Amniotic stem cell (primary cell): ENCODE results near the gene MTMR11.

Experiments used
- DNase-seq: peaks from one replicate; lab custom pipeline; 2025; lab: John Stamatoyannopoulos, UW

Gene MTMR11

DNA sequence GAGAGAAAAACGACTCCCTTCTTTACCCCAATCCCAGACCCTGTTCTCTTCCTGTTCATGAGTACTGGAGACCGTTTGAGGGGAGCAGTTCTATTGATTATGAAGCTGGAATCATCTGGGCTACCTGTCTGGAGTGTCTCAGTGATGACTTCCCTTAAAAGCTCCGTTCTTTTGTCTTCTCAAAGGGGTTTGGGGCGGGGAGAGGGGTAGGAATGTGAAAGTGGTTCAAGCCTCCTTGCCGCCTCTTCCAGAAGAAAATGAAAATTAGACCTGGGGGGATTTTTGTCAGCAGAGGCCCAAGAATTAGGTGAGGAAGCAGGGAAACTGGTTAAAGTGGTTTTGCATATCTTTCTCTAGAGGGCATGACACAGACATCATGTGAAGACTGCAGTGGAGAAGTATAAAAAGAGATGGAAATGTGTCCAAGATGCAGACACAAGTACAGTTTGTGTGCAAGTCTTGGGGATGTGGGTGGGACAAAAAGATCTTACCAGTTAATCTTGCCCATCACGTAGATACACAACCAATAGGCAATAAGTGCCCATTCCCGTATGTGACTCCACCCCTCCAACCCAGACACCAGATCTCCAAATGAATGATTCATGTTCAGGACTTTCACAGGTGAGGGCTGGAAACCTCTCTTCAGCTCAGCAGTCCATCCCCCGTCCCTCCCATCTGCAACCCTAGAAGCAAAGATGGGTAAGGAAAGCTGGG lies 470 bp upstream of the MTMR11 start:
- no peak for DNase-seq

DNA sequence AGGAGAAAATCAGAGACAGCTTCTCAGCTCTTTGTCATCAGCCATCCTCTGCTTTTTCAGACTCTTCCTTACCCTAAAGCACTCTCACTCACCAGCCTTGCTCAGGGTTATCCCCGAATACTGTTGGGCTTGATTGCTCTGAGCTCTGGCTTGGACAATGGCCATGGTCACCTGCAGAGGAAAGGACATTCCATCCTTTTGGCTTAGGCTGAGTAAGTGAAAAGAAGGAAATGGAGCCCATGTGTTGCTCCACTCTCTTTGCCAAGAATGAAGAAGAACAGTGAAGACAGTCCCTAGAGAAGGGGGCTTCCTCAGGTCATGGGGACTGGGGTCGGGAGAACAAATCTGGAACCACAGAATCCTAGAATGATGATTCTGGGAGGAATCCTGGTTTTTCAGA lies 2.3 kb downstream of the MTMR11 start:
- no peak for DNase-seq

DNA sequence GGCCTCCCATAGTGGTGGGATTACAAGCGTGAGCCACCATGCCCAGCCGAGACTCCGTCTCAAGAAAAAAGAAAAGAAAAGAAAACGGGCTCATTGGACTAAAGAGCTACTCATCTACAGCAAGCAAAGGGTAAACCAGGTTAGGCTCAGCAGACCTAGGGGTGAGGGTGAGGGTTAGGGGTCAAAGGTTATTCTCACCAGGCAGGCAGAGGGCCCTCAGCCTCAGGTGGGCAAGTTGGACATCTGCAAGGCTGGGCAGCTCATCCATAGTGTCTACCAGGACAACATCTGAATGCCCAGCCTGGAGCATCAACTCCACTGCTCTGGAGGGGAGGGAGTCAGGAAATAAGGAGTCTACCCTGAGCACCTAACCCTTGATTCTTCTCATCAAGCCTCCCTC lies 3.5 kb downstream of the MTMR11 start:
- no peak for DNase-seq

DNA sequence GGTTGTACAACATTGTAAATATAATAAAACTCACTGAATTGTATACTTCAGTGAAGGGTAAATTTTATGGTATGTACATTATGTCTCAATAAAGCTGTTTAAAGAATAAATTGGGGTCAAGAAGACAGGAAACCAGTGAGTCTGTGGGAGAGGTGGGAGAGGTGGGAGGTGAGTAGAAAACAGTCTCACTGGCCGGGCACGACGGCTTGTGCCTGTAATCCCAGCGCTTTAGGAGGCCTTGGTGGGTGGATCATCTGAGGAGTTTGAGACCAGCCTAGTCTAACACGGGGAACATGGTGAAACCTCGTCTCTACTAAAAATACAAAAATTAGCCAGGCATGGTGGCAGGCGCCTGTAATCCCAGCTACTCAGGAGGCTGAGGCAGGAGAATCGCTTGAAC lies 4.2 kb downstream of the MTMR11 start:
- DNase-seq = no peak

DNA sequence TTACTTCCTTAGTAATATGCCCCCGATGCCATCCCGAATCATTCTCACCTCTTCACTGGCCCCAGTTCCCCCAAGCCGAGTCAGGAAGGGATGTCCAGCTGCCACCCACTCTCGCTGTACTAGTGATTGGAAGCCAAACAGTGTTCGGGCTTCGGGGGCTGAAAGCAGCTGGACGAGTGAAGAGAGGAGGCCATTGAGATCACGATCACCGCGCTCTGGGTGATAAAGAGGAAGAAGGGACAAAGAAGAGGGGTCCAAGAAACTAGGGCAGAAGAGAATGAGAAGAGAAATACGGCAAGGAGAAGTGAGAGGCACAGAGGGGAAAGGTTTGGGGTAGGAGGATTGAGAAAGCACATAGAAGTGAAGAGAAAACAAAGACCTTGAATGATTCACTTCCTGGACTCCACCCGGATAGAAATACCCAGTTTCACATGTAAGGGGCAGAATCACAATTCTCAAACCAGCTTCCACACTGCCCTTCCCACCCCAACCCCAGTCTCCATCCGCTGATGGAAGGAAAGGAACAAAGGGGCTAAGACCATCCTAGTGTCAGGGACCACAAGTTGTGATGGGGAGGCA lies 5.4 kb downstream of the MTMR11 start:
- no peak for DNase-seq

DNA sequence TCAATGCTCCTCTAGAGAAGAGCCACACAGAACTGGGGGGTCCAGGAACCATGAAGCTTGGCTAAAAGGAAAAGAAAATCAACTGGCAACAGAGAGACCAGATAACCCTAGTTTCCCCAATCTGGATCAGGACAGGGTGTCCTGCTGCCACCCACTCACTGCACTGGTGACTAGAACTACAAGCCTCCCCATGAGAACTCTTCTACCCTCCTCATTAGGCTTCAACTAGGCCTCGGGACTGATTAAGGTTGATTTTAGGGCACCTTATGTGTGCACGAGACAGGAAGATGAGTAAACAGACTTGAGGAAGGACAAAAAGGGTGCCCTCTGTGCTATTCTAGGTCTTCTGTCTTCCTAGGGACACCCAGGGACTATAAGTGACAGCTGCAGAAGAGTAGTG lies 6.8 kb downstream of the MTMR11 start:
- no peak for DNase-seq

DNA sequence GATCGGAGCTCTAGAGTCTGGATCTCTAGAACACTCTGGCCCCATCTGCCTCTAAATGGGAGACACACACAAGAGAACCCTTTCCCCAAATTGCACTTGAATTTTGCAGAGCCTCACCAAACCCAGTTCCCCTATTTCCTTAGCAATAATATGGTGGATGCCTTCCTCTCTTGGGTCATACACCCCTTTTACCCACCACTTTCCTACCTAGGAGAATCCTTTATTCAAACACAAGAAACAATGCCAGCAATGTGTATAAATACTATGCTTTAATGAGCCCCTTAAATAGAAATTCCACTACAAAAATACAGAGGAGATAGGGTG lies 8.3 kb downstream of the MTMR11 start:
- no peak for DNase-seq

DNA sequence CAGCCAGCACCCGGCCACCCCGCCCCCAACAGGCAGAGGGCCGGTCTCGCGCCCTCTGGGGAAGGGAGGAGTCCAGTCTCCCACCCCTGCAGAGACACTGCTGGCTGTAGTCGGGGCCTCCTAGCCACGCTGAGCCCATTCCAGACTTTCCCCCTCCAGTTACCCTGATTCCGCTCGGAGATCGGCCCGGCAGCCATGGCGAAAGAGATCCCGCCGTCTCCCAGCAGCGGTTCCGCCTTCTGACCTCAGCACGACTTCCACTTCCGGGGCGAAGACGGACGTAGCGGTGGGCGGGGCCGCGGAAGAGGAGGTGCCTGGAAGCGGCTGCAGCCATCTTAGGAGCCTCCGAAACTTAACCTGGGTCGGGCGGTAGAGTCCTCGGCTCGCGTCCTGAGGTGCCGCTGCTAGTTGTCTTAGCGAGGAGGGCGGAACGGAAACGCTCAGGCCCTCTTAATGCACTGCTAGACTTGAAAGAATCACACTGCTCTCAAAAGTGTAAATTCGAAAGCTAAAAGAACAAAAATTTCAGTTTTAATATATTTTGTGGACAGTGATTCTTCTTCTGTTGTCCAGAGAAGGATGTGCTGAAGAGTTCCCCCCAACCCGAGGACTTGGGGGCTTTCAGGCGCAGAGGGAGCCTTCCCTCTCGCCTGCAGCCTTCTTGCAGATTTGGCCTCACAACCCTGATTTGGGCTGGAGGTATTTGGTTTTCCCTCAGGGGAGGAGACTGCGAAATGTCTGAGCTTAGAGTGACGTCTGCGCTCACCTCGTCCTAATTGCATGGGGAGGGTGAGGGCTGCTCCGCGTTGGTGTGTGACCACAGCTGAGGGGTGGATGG lies 8.9 kb downstream of the MTMR11 start, which contains the start of gene SF3B4:
Gene SF3B4 (minus strand): TSS at position 241 of the 838 bp plus-strand sequence. CDS start 44 bp downstream, at position 197.
- peak; percentile 91 for DNase-seq

DNA sequence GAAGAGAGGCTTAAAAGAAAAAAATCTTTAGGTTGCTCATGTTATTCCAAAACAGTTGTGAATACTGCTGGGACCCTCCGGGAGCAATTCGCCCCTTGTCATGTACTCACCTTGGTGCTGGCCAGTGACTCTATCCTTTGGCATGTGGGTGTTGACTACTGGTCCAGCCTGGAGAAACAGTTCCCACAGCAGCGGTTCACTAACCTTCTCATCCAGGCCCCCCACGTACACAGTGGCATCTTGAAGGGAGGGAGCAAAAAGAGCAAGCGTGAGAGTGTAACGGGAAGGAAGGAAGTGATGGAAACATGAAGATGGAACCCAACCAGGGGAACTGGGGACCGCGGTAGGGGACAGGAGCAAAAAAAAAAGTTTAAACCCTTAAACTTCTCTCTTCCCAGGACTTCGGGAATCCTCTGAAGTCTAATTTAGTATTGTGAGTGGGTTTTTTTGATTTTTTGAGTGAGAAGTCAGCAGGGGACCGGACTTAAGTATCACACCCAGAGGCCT lies 9.6 kb downstream of the MTMR11 start:
- no peak for DNase-seq

DNA sequence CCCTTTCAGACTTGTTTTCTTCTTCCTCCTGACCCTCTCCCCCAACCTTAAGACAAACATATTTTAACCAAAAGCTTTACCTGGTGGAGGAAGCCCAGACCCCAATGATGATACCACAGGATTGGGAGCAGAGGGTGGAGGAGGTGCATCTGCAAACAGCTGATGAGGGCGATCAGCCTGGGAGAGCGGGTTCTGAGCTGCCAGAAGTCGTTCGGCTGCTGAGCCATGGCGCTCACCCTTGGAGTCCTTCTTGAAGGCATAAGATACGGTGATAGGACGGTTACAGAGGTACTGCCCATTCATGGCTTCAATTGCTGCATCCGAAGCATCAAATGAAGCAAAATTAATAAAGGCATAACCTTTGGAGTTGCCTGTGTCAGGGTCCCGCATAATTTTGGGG lies 10.4 kb downstream of the MTMR11 start:
- DNase-seq = no peak

DNA sequence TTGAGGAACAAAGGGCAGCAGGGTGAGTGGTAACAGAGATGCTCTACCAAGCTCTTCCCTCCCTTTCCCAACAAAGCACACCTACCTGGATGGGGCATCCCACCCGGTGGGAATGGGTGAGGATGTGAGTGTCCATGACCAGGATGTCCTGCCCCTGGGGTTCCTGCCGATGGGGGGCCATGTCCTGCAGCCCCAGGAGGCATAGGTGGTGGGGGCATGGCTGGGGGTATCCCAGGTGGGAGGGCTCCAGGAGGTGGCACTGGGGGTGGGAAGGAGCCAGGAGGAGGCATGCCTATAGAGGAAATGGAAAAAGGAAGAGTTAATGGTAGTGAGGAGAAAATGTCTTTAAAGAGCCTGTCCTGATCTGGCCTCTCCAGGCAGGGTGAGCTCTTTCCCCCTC lies 10.9 kb downstream of the MTMR11 start:
- no peak for DNase-seq

DNA sequence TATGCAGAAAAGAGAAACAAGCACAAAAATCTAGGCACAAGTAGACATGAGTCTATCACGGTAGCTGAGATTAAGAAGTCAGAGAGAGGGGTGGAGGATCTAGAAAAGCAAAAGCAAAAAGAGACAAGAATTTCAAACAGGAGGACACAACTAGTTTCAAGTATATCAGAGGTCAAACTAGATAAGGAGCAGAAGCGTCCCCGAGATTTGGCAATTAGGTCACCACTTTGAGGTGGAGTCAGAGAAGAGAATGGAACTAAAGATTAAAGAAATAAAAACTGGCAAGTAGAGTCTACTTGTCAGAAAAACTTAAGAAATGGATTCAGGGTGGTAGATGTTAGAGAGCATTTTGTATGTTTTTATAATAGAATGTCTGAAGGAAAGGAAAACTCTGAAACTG lies 11.3 kb downstream of the MTMR11 start:
- DNase-seq = no peak

DNA sequence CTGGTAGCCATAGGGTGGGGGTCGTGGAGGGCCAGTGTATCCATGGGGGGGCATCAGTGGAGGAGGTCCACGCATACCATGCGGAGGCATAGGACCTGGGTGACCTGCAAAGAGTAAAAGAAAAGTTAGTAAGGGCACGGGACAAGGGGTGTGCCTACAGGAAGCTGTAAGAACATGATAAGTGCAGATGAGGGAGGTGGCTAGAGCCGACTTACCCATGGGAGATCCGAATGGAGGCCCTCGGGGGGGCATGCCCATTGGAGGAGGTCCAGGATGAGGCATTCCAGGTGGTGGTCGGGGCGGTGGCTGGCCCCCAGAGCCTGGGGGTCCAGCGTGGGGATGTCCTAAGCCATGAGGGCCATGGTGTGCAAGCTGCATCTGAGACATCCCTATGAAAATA lies 13.1 kb downstream of the MTMR11 start:
- no peak for DNase-seq

DNA sequence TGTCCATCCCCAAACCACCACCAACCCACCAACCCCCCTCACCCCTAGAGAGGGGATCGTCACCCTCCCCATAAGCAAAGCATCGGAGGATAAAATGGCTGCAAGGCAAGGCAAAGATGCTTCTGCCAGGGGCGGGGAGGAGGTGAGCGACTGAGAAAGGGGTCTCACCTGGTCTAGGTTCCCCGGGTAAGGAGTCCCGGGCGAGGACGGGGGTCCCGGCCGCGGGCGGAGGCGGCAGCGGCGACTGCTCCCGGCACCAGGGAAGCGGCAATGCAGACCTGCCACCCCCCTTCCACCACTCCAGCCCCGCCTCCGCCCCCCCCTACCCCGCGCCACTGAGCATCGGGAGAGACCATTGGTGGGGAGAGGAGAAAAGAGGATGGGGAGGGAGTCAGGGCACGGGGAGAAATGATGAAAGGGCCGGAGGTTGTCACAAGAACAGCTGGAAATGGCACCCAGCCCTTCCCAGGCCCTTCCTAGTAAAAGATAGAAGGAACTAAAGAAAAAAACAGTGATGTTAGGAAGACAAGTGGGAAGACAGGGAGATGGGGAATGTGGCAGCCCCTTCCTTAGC lies 19.0 kb downstream of the MTMR11 start, which contains the start of gene SV2A:
Gene SV2A (minus strand): TSS at position 274 of the 574 bp plus-strand sequence. CDS start 4,004 bp downstream, outside the sequence.
- no peak for DNase-seq

DNA sequence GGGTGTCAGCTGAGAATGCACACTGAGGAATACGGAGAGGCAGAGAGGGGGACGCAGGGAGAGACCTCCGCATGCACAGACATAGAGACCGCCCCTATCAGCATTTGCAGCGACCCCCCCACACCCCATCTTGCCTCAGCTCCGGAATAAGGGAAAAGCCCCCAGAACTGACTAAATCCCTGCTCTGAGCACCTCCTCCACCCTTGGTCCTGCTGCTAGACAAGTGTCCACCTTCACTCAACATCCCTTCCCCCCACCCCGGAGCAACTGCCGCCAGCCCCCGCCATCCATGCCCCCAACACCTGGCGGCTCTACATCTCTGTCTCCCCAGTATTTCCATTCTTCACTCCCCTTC lies 19.8 kb downstream of the MTMR11 start:
- DNase-seq = no peak

DNA sequence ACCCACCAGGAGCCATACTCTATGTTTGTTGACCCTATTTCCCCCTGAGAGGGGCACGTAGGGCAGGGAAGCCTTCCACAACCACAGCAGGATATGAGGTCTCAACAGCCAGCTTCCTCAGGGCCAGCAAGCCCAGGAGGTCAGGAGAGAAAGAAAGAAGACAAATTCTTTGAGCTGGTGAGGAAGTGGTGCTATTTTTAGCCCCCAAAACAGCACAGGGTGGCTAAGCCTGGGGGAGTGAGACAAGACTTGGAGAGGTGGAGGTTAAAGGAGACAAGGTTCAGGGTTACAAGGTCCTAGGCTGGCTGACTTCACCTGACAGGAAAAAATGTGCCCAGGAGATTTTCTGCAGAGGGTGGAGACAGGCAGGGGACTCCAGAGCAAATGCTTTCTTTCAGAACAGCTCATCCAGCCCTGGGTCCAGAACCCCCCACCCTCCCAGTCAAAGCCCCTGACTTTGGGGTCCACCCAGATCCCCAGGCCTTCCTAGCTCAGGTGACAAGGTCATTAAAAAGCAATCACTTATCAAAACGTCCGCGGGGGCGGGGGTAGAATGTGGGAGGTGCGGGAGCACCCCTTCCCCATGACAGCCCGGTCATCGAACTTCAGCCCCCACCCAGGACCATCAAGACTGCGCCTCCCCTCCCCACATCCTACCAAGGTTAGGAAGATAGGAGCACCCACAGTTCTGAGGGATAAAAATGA lies 20.3 kb downstream of the MTMR11 start:
- no peak for DNase-seq

DNA sequence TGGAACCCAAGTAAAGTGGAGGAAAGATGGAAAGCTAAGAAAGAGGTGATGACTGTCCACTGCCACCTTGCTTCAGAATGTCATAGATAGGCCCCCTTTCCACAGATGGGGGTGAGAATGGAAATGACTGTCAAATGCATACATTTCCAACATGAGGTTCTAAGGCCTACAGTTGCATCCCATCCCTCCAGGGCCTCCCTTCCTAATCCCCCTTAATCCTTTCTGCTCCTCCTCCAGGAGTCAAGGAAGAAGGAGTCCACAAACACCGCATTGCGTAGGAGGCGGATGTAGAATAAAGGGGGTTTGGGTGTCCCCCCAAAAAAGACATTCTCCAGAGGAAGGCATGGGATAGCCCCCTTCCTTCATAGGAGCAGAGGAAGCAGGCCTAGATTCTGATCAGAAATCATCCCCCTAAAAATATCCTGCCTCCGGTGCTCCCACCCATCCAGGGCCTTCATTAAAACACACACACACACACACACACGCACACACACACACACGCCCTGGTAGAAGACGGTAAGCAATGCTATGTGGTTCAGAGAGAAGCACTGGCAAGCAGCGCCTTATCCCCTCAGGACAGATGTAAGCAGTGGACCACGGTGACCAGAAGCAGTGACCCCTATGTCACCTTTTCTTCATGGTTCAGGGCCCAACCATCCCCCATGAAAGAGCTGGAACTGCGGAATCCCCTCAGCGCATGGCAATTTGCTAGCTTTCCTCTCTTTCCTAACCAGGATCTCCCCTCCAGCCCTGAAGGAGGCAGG lies 21.1 kb downstream of the MTMR11 start:
- DNase-seq = no peak

DNA sequence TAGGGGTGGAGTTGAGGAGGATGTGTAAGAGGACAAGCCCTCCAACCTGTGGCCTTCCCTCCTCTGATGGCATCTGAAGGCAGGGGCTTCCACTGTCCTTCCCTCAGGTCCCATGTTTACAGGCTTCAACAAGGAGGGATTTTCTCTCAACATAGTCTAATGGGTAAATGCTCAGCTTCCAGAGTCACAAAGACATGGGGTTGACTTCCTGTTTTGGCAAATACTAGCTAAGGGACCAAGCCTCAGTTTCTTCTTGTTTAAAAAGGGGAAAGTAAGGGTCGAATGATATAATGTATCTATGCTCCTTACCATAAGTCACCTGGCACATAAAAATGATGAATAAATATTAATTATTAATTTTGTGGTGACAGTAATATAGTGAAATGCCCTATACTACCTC lies 22.1 kb downstream of the MTMR11 start:
- no peak for DNase-seq

DNA sequence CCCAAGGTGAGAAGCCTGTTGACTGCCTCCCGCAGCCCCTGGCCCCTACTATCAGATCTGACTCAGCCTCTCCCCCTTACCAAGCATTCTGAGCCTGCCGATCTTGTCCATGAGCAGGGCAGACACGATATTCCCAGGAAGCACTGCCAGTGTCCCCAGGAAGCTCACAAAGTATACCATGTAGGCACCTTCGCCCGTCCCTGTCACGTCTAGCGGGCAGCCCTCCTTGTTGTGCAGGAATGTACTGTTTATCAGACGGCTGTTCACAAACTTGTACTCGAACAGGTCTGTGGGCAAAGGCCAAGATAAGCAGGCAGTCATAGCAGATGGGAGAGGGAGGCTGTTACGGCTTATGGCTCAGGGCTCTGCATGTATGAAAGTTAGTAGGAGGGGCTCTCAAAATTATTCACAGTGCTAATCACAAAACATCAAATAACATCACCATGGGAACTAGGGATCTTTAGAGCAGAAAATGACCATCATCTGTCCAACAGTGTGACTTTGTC lies 30.1 kb downstream of the MTMR11 start:
- DNase-seq = no peak

DNA sequence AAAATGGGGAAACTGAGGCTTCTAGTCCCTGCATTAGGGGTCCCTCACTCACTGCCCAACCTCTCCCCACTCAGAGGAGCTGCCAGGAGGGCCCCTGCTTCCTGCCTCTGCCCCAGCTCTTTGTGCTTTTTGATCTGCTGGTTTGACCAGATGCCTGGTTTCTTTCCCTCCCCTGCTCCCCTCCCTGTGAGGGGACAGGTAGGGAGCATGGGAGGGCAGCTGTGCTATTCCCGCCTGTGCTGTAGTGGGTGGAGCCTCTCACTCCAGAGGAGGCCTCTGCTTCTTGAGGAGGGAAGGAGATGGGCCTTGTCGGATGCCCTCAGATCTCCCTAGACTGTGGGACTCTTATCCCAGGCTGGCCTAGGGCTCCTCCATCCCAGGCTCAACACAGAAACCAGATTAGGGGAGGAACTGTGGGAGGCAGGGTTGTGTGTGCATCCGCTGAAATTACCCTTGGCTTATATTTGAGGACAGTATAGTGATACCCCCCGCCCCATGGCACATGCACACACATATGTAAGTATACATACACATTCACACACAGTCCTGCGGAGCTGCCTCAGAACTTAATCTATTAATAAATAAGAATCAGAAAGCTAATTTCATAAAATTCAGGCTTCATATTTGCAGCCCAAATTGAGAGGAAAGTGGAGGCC lies 32.7 kb downstream of the MTMR11 start:
- DNase-seq = no peak
